Right lobe of liver (tissue), 6 donors: ENCODE results near the gene C1QTNF9B. TPM values are rescaled to one million over a fixed set of nuclear protein-coding genes. Genes with fewer than 3 reads are reported as not detected.
A peak's percentile ranks its signal among the peaks of the same experiment; 100 is the strongest.

Source experiments
- ATAC-seq, 4 donors: fragments of 200-7000 bp; cut with Tn5 transposase; one replicate each; pipeline ENCODE4 v1.9.1; 2020; ENCODE audit warnings: mild to moderate bottlenecking in 4 of 4, moderate library complexity in 4 of 4
- DNase-seq, 3 donors: peaks; one replicate each; pipeline ENCODE4 v3.0.0-alpha.2; 2020
- H3K27ac ChIP-seq, 3 donors: fragments of 200-600 bp; one replicate each; pipeline ENCODE4 v1.8.0; 2022
- H3K27me3 ChIP-seq, 2 donors: fragments of 200-600 bp; one replicate each; pipeline ENCODE4 v1.8.0; 2022
- H3K36me3 ChIP-seq, 4 donors: fragments of 200-600 bp; sonication (generic) in 1 of 4; one replicate each; pipeline versions ENCODE4 v1.5.1 to v1.8.0; 2017 to 2022; ENCODE audit warnings: control low read depth in 1 of 4
- H3K4me1 ChIP-seq, 4 donors: fragments of 200-600 bp; sonication (generic) in 1 of 4; one replicate each; pipeline versions ENCODE4 v1.5.1 to v1.8.0; 2017 to 2022; ENCODE audit warnings: control low read depth in 1 of 4
- H3K4me3 ChIP-seq, 3 donors: fragments of 200-600 bp; one replicate each; pipeline ENCODE4 v1.8.0; 2022
- H3K9me3 ChIP-seq, 4 donors: fragments of 200-600 bp; sonication (generic) in 1 of 4; one replicate each; pipeline versions ENCODE4 v1.5.1 to v1.8.0; 2017 to 2022; ENCODE audit warnings: control low read depth in 1 of 4
- CTCF ChIP-seq, 4 donors: fragments of 200-600 bp in 3 of 4; fragments of 450-650 bp in 1 of 4; IDR thresholded peaks; one replicate each; pipeline versions ENCODE4 v1.5.1 to v1.8.0; 2016 to 2022; ENCODE audit warnings: antibody characterized with exemption in 4 of 4, mild to moderate bottlenecking in 2 of 4
- POLR2A ChIP-seq: fragments of 450-650 bp; IDR thresholded peaks from one replicate; pipeline ENCODE4 v1.6.1; 2017; ENCODE audit warnings: antibody characterized with exemption, mild to moderate bottlenecking
- WGBS: methylation state at CpG from one replicate; pipeline ENCODE4 v1.1.6; 2018; ENCODE audit warnings: low coverage, low lambda C conversion rate; ENCODE audit not compliant: insufficient coverage; ENCODE audit errors: missing lambda C conversion rate; 5-methylcytosine and 5-hydroxymethylcytosine counted together
- intact Hi-C, 2 donors: fragments of 100-400 bp; cut with DNase I; formaldehyde crosslinking; loops; one replicate each; pipeline versions ENCODE4 v1.11.2 to v1.14.1; 2022
- total RNA-seq, 6 experiments: library from RNA; depleted of rRNA in 2 of 6; stranded (reverse); fragments of >200 nt in 2 of 6; fragmentation: NEBNext Ultra II Directional in 3 of 6; extraction: Animal tissue kit (Norgen Biotek cat#: 25700) in 3 of 6; gene quantifications; one replicate each; pipeline versions ENCODE4 v1.1.0 to v1.2.4, GENCODE V29; 2016 to 2023
- donor health status: DM: no; HTN: yes; CAD: no.
- donor health status: DM: no; HTN: no; CAD: no.
- donor health status: DM: no; HTN: no; CAD: no.
- donor health status: DM: no; HTN: yes; CAD: no.
- donor health status: DM: no; HTN: yes; CAD: no.

C1QTNF9B gene
- total RNA-seq, 6 experiments from 2014 or later, result 0.18 to 0.42 (median 0.22) TPM; not detected in 3

DNA sequence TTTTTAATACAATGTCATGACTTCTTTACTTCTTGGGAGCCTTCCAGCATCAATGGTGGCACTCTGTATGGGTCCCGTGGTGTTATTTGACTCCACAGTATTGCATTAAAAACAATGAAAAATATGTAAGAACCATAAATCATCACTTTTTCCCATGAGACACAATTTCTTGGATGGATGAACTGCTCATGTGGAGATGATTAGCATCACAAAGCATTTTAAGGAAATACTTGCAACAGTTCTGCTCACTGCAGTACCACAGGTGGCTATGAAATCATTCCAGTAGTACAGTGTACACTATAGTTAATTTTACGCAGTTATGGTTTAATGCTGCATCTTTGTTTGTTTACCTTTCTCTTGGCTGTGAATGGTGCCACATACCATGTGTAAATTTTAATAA is 37.2 kb upstream of the C1QTNF9B start:
- Histone ChIP-seq H3K4me3 (no peak overlapping the region), H3K27me3 (peaks cover 0 to 3% of the 10 kb centered on the region in 2 donors), H3K4me1 (no peaks in the 10 kb centered on the region), H3K27ac (no peak overlapping the region), H3K36me3 (no peaks in the 10 kb centered on the region), H3K9me3 (no peaks in the 10 kb centered on the region)
- ATAC-seq, result no peak
- intact Hi-C loops, result no loop called here
- 80% methylated on average over 2 of the region's 2 CpGs for WGBS
- DNase-seq, result no peak
- TF ChIP-seq CTCF (IDR thresholded peaks at IDR 0.05) (no peak), POLR2A (no peak)

DNA sequence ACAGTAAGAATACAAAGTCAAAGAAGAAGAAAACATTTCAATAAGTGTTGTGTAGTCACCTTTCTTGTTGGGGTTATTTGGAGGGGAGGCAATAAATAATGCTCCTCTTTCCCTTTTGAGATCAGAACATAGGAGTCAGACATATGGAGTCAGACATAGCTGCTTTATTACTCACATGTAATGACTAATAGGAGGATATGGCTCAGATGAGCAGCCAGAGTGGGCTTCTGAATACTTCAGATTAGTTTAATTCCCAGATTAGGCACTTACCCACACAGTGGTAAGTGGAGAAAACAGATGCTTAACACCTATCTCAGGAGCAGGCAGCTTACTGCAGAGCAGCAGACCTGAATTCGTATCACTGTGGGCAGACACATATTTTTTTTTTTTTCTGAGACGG is 31.7 kb upstream of the C1QTNF9B start:
- H3K27ac ChIP-seq, result no peak overlapping the region
- intact Hi-C loops, result no loop called here
- TF ChIP-seq CTCF (IDR thresholded peaks at IDR 0.05) (no peak), POLR2A (no peak)

GRCh38 chr13:23923031-23923430 is 25.7 kb upstream of the C1QTNF9B start:
- ATAC-seq (no peak), DNase-seq (no peak)
- no peaks in the 10 kb centered on the region for H3K4me1 ChIP-seq
- no peaks in the 10 kb centered on the region for H3K9me3 ChIP-seq
- no peak overlapping the region for H3K27ac ChIP-seq
- TF ChIP-seq CTCF (IDR thresholded peaks at IDR 0.05) (no peak), POLR2A (no peak)
- no peaks in the 10 kb centered on the region for H3K27me3 ChIP-seq
- intact Hi-C loops, result no loop called here
- 28% methylated on average over 1 of the region's 1 CpG for whole genome bisulfite sequencing
- H3K4me3 ChIP-seq, result no peak overlapping the region
- H3K36me3 ChIP-seq, result no peaks in the 10 kb centered on the region

More for the DNA sequence above, 31.7 kb upstream of the C1QTNF9B start:
- no peaks in the 10 kb centered on the region for H3K36me3 ChIP-seq
- no peak overlapping the region for H3K4me3 ChIP-seq
- WGBS, result 77% methylated on average over 2 of the region's 2 CpGs
- no peak for DNase-seq
- H3K4me1 ChIP-seq, result no peaks in the 10 kb centered on the region
- ATAC-seq, result no peak
- no peaks in the 10 kb centered on the region for H3K27me3 ChIP-seq
- no peaks in the 10 kb centered on the region for H3K9me3 ChIP-seq

GRCh38 chr13:23922005-23922932 is 25.0 kb upstream of the C1QTNF9B start:
- WGBS, result 44% methylated on average over 5 of the region's 5 CpGs

More at GRCh38 chr13:23922005-23922932, 25.0 kb upstream of the C1QTNF9B start:
- H3K9me3 ChIP-seq, result no peaks in the 10 kb centered on the region
- intact Hi-C loops, result no loop called here
- ATAC-seq (peak; percentile 28 to 65 (median 38)), DNase-seq (no peak)
- H3K4me1 ChIP-seq, result no peaks in the 10 kb centered on the region
- no peaks in the 10 kb centered on the region for H3K27me3 ChIP-seq
- H3K27ac ChIP-seq, result no peak overlapping the region
- TF ChIP-seq CTCF (IDR thresholded peaks at IDR 0.05), result no peak
- TF ChIP-seq POLR2A, result no peak
- no peaks in the 10 kb centered on the region for H3K36me3 ChIP-seq
- H3K4me3 ChIP-seq, result no peak overlapping the region
